Stimulated activated CD8-positive, alpha-beta memory T cell treated with anti-CD3 and anti-CD28 coated beads, Interleukin-15, amount 100 ng/mL, for 24 hours (primary cell): Measurements from ENCODE around the gene CD247.

Experiments
- DNase-seq: peaks from one replicate; pipeline ENCODE4 v3.0.0-alpha.2; 2020; ENCODE audit warnings: low read depth

The CD247 gene

DNA sequence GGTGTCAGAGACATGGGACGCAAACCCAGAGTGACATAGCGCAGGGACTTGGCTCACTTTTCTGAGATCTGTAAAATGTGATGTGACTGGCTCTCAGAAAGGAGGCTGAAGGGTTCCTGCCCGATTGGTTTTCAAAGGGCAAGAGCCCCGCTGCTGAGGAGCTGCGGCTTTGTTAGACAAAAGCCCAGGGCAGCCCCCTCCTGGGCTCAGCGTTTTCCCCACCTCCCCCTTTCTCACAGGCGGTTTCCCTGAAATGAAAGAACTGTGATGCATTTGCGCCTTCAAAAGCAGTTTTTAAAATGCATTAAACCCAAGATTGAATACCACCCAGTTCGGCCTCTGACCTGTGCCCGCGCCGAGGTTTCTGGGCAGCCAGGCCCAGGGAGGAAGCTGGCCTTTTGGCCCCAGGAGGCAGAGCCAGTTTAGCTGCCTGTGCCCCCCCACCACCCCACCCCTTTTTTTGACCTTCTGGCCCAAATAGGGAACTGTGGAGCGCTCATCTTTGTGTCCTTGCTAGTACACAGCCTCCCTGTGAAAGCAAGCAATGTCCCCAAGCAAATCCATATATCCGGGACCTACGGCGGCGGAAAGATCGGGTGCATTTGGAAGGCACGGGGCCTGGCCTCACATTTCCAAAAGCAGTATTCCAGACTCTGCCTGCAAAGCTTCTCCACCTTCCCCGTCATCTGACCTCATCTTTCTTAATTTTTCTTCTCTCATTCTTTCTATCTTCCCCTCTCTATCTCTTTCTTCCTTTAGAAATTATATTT is 28.6 kb downstream of the CD247 start:
- DNase-seq: no peak

DNA sequence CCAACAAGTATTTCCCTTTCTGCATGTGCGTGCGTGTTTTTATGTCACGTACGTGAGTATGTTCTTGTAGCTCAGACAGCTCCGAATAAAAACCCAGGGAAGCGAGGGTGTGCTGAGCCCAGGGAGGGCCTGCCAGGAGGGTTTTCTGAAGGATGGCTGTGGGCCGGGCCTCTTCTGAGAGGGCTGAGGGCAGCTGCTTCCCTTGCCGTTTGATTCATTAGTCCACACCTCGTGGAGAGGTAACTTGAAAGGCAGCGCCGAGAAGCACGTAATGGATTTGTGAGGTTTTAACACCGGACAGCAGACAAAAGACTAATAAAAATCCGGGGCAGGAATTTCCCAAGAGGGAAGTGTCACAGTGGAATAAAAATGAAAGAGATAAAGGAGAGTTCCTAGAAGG is 29.5 kb downstream of the CD247 start:
- DNase-seq: no peak

DNA sequence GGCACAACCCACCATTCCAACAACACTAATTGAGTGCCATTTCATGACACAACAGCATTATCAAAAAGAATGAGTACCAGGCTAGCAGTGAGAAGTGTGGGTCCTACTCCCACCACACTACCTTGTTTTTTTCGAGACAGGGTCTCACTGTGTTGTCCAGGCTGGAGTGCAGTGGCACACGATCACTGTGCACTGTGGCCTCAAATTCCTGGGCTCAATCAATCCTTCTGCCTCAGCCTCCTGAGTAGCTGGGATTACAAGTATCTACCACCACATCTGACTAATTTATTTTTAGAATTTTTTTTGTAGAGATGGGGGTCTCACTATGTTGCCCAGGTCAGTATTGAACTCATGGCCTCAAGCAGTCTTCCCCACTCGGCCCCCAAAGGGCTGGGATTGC is 30.7 kb downstream of the CD247 start:
- DNase-seq: no peak

DNA sequence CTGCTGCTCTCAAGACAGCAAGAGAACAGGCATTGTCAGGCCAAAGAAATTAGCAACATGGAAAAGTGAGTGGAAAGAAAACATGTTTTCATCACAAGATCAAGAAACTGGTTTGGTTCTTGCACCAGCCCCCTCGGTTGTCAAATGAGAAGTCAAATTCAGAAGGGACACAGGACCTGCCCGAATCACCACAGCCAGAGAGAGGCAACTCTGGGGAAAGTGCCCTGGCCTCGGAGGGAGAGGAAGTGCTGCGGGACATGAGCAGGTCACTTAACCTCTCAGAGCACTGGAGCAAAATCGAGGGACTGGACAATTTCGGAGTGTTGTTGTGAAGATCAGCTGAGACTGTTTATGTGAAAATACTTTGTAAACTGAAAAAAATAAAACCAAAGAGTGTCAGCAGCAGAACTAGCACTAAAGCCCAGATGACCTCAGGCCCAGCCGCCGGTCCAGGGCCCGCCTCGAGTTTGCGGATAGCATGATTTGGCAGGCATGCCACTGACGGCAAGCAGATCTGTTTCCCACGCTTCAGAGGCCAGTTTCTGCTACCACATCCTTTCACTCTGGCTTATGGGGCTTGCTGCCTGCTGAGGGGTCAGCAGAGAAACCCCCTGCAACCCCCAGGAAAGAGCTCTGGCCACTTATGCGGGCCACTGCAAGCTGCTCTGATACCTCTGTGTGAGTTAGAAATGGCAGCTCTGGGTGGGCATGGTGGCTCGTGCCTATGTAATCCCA is 32.1 kb downstream of the CD247 start:
- DNase-seq: no peak

DNA sequence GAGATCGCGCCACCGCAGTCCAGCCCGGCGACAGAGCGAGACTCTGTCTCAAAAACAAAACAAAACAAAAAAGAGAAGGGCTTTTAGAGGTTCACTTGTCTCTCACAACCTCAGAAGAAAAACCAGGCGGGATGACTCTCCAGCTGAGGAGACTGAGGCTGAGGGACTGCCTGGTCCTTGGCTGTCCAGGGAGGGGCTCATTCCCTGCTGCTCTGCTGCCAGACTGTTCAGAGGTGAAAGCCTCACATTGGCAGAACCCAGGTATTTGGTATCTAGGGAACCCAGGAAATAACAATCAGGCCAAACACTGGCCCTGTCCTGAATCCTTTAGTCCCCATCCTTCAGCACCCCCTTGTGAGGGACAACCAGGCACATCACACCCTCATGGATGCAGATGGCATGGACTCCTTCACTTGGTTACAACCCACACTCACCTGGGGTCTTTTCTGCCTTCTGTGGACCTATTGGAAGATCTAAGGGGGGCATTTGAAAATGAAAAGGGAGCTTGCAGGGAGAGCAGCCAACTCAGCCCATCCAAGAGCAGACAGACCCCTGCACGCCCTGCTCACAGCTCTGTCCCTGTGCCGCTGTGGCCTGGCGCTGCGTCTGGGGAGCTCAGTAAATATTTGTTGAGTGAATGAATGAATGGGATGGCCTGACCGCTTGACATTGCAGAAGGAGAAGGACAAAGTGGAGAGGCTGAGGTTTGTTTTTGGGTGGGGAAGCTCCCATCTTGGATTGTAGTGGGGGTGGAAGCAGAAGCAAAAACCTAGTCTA is 33.4 kb downstream of the CD247 start:
- DNase-seq: no peak

DNA sequence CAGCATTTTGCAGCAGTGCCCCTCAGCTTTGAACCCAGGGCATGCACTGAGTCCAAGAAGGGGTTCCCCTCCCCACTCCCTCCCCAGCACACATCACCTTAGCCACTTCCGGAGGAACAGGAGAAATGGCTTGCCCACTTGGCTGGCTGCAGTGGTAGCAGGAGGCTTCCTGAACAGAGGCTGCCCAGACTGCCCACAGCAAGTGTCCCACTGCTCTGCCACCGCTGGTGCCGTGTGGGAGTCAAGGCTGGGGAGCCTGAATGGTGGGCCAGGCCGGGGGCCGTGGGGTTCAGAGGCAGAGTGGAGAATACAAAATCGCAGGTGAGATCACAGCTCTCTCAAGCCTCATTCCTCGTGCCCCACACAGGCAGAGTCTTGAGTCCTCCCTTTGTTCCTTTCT is 34.5 kb downstream of the CD247 start:
- DNase-seq: no peak

DNA sequence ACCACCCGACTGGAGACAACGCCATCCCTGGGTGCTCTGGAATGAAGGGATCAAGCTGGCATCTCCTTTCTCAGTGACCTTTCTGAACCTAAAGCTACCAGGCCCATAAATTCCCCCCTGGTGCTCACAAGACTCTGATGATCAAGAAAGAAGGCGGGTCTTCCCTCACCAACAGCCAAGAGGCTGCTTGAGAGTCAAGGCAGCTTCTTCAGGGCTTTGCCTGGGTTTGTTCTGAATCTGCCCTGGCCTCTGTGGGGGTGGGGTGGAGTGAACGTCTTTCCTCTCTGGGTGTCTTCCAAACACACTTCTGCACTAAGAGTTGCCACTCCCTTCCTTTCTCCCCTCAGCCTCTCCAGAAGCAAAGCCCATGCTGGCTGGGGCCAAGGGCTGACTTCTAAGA is 36.1 kb downstream of the CD247 start:
- DNase-seq: no peak

DNA sequence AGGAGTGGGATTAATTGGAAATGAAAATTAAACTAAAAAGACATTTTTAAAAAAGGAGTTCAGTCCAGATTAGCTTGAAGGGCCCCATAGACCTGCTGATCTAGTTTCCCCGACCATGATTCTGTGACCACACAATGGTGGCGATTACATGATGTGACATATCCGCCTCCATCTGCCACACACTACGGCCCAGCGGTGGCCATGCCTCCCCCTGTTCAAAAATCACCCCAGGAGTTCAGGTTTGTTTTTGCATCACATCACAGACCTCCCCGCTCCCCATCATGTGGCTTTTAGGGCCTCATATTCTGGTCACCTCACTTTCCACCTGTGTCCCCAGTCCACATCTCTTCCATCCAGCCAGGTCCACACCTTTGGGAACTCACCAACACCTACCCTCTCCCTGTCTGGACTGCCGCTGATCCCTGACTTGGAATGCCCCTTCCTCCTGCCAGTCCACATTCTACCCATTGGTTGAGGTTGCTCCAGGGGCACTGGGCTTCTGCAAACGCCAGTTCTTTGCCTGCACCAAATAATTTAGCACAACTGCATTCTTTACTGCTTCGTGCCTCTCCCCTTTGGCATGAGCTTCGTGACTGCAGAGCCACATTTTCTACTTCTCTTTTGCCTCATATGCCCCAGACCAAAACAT is 38.9 kb downstream of the CD247 start:
- no peak for DNase-seq

DNA sequence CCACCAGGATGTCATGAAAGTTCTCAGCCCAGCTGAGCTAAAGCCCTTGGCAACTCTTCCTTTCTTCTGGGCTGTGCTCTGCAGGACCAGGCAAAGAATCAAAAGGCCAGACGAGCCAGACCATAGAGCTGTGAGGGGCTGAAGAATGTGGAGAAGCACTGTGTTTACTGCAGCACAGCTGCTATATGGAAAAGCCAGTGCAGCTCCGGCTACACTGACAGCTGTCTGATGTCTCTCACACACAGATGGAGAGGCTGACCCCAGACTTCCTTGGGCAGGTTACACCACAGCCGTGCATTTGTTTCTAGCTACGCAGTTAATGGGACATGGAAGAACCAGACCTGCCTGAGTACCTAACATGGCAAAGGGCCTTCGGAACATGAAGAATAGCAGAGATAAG is 40.3 kb downstream of the CD247 start:
- no peak for DNase-seq

DNA sequence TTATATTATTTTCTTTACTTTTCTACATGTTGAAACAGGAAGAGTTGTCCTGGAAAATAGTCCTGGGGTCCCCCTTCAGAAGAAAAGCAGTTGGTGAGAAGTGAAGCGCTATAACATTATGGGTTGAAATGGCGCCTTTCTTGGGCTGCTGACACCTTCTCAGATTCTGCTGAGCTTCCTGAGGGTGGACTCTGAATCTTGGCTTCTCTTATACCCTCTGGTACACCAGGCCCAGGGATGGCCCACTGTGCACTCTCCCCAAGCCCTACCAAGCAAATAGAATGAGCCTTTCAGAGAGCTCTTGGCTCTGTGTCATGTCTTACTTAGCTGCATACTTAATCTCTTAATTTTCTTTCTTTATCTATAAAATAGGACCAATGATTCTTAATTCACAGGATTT is 42.3 kb downstream of the CD247 start:
- no peak for DNase-seq

DNA sequence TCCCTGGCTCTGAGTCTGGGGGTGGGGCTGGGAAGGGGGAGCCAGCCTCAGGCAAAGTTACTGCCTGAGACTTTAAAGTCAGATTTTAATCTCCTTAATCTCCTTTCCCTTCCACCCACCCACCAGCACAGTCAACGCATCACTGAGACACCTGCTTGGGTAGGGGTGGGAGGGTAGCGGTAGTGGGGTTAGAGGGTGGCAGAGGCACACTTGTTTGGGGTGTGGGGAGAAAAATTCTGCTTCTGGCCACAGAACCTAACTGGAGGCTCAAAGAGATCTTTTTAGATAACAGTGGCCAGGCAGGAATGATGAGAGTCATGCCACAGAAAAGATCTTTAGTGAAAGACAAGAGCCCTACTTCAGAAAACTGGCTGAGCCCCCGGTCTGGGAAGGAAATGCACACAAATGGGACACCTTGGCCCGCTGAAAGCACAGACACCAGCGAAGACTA is 44.1 kb downstream of the CD247 start:
- DNase-seq: no peak

DNA sequence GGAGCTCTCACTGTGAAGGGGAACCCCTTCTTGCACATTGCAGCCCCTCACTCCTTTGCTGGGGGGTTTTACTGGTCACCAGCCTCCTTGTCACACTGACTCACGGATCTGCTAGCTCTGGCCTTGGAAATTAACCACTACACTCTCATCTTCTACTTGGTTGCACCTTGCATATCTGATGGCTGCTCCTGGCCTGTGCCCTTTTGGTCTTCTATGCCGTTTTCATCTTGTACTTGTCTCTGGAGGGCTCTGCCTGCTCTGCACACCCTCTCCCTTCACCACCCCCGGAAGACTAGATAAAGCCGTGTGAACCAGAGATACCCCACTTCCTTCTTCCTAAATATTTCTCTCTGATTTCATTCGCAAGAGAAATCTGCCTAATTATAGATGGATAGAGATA is 44.6 kb downstream of the CD247 start:
- DNase-seq: no peak

DNA sequence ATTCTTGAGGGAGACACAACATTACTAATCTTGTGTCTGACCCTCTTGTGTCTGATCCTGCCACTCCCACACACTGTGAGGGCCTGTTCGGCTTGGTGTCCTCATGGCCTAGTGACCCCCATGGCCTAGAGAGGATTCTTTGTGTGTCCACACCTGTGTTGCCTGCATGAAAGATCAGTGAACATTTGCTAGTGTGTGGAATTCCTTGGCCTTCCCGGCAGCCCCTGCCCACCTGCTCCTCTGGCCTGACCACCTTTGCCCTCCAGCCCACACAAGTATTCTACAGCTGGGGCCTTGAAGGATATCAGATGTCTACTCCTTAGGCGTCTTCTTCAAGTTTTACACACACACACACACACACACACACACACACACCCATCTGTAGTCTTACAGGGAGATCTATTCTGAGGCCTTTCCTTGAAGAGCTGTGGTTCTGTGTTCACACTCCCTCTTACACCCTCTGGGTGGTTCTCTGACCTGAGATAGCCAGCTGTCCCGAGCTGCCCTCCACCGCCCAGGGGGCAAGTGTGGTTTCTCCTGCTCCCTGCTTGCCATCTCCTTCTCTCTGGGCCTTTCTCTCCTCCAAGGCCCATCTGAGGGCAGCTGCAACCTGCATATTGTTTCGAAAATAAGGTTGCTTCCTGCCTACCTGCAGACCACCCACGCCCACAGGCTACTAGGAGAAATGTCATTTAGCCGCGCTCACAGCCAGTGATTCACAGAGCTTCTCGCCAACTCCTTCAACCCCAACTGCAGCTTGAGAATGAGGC is 45.4 kb downstream of the CD247 start:
- no peak for DNase-seq

DNA sequence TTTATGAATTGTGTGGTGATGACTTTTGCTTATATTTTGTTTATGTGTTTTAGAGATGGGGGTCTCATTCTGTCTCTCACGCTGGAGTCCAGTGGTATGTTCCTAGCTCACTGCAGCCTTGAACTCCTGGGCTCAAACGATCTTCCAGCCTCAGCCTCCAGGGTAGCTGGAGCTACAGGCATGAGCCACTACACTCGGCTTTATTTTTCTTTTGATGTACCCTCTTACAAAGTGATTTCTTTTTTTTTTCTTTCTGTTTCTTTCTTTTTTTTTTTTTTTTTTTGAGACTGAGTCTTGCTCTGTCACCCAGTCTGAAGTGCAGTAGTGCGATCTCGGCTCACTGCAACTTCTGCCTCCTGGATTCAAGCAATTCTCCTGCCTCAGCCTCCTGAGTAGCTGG is 46.8 kb downstream of the CD247 start:
- DNase-seq: no peak

DNA sequence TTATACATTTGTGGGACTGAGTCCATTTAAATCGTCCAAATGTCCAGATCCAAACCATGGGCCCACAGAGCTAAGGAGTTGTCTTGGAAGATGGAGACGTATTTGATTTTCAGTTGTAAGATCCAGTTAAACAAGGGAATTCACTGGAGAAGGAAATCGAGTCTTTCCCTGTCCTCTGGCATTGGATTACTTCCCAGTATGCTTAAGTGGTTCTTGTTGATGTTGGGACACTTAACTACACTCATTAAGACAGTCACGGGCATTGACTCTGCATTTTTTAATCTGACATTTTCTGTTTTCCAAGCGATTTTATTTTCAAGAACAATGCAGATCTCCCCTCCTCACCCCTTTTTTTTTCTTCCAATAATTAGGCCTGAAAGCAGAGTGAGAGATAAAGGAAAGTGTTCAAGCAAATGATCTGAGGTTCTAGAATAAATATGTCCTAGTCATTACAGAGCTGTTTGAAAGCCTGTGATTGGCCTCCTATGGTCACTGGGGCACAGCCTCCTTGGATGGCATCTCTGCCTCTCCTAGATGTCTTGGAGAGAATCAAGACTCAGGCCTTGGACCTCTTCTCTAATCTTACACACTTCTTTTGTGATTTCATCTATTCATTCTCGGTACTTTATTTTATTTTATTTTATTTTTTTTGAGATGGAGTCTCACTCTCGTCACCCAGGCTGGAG is 48.9 kb downstream of the CD247 start:
- DNase-seq: no peak

DNA sequence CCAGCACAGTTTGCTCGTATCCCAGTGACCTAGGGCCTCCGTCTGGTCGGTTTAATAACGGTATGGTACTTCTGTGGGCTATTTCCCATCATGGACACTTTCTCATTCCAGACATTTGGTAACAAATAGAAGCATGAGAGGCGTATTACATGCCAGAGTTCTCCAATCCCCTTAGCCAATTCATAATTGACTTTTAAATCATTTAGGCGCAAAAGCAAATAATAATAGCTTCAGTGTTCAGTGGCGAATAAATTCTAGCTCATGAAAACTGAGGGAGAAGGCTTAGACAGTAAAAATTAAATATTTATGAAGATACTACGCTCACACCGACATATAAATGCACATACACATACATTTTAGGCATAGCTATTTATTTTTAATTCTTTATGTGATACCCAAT is 50.6 kb downstream of the CD247 start:
- no peak for DNase-seq

DNA sequence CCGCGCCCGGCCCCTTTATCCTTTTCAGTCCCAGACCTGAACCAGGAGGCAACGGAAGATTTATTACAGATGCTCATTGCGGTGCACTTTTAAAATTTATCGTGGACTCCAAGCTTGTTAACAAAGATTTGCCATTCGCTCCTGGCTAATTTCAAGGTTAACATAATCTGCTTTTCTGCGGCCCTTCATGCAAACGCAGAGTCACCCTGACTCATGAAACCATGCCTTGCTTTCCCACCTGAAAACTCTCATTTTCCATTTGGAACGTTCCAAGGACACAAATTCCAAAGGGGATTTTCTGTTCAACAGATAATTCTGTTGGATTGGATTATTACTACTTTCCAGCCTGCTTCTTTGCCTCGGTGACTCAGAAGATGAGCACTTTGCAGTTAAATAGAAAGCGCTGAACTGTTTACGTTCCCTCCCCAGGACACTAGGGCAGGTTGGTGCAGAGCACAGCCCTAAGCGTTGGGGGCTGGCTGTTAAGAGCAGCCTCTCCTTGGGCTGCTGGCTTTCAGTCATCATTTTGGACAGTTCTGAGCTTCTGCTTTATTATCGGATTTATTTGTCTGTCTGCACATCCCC is 51.1 kb downstream of the CD247 start:
- DNase-seq: no peak

DNA sequence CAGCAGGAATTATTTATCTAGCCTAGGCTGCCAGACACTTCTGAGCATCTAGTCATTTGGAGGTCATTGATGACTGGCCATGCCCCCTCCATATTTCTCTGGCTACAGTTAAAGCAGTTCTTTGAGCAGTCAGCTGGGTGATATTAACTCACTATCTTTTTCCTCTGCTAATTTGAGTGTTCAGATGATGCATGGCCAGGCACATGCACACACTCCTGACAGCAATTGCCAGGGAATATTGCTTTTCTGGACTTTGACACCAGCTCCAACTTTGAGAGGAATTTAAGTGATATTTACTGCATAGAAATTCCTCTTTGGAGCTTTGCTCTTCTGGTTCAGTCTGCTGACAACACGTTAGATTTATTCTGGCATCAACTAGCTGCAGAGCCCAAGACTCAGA is 52.6 kb downstream of the CD247 start:
- no peak for DNase-seq

DNA sequence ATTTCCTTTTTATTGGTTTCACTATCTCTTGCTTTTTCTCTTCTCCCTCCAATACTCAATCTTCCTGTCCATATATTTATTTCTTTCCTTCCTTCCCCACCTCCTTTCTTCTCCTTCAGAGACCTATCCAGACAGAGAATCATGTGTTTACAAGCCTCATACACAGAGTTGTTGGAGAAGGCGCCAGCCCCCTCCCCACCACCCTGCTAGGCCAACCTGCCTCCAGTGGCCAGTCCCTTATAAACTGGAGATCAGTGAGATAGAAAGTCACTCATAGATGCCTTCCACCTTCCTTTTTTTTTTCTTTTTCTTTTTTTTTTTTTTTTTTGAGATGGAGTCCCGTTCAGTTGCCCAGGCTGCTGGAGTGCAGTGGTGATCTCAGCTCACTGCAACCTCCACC is 53.3 kb downstream of the CD247 start:
- no peak for DNase-seq

DNA sequence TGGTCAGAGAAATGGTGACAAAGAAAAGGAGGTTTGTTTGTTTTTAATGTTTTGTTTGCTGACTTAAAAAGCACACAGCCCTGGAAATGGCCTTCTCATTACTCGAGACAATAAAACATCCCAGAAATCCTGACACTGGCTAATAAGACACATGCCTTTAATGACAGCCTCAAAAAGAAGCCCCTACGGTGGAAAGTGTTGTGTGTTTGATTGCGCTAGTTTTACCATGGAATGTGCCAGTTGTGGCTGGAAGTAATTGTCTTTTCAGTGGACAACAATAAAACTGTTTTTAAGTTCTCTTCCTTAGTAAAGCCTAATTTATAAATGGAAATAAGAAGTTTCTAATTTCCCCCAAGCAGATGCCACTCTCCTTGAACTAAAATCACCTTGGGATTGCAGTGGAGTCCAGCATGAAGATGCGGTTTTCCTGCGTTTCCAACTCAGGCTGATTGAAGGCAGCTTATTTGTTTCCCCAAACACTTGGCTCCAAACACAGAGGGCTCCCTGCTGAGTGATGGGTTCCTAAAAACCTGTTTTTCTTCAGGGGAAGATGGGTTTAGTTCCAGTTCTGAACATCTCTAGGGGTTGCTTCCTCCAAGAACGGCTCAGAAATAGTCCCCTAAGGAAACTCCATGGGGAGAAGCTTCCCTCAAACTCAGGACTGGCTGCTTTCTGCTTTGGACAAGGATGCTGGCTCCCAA is 54.3 kb downstream of the CD247 start:
- no peak for DNase-seq
